ENCODE results near the gene MROH7. TPM values are rescaled to one million over a fixed set of nuclear protein-coding genes. Genes with fewer than 3 reads are reported as not detected.

Gene MROH7
- total RNA-seq, 1 donor from 2014 or later: 0.21 TPM

GRCh38 chr1:54619749-54620148 lies 21.8 kb upstream of the MROH7 start:
- H3K9me3 ChIP-seq (ENCODE audit: low read depth): no peaks in the 10 kb centered on the region
- H3K27me3 Mint-ChIP-seq (ENCODE audit: insufficient read depth, low read depth): peaks cover 6% of the 10 kb centered on the region
- no peak overlapping the region for H3K4me2 ChIP-seq
- peak; percentile 26 for DNase-seq (ENCODE audit: low spot score)
- H3F3A ChIP-seq (ENCODE audit: low read depth): no peaks in the 10 kb centered on the region
- no peak overlapping the region for H3K27ac Mint-ChIP-seq
- H3K4me1 ChIP-seq: peaks cover 5% of the 10 kb centered on the region
- no peak overlapping the region for H3K4me3 ChIP-seq
- H4K20me1 ChIP-seq (ENCODE audit: low read depth): no peaks in the 10 kb centered on the region
- no peak overlapping the region for H3K9ac ChIP-seq
- no peaks in the 10 kb centered on the region for H3K9me3 Mint-ChIP-seq
- TF ChIP-seq EZH2phosphoT487 (IDR thresholded peaks at IDR 0.05) (no peak), CTCF (IDR thresholded peaks at IDR 0.05) (no peak)
- no peak overlapping the region for H3K4me3 Mint-ChIP-seq
- H3K79me2 ChIP-seq (ENCODE audit: low read depth): no peaks in the 10 kb centered on the region
- H3K27ac ChIP-seq: no peak overlapping the region
- peak overlapping the region; percentile 42 for H2AFZ ChIP-seq (replicated peaks)
- H3K27me3 ChIP-seq: no peaks in the 10 kb centered on the region
- H3K36me3 ChIP-seq: no peaks in the 10 kb centered on the region
- peaks cover 23% of the 10 kb centered on the region for H3K4me1 Mint-ChIP-seq
- no peaks in the 10 kb centered on the region for H3K36me3 Mint-ChIP-seq

DNA sequence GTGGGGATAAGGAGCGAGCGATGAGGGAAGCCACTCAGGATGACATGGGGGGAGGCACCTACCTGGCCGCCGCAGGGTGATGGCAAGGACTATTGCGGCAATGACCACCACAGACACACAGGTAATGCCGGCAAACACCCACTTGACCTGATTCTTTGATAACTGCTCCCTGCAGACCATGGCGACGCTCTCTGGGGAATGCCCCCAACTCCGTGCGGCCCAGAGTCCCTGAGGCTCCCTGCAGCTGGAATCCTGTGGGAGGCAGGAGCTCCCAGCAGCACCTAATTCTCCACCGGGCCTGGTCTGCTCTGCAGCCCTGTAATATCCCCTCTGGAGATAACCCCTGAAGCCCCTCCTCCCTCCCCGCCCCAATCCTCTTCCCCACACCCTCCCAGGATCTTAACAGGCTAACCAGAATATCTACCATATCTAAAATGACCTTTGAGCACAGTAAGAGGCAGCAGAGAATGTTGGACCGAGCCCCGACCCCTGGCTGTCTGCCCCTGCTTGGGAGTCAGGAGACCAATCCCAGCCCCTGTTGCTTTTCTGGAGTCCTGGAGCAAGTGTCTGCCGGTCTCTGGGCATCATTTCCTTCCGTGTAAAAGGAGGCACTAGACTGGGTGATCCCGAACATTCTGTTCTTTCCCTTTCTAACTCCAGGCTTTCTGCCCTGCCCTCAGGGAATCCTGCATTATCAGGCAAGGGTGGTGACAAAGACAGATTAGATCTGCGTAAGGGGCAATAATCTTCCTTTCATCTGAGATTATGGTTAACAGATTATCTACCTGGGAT lies 18.2 kb upstream of the MROH7 start, which contains the start of gene FAM151A:
TSS of gene FAM151A (minus strand) at position 310 of the 792 bp plus-strand sequence. CDS start at position 180, 130 bp downstream.
- no peak within 1 kb of the TSS for H3K4me2 ChIP-seq
- no peak within 1 kb of the TSS for H3K4me3 ChIP-seq
- peaks cover 8% of the 10 kb centered on the region for H3K4me1 Mint-ChIP-seq

DNA sequence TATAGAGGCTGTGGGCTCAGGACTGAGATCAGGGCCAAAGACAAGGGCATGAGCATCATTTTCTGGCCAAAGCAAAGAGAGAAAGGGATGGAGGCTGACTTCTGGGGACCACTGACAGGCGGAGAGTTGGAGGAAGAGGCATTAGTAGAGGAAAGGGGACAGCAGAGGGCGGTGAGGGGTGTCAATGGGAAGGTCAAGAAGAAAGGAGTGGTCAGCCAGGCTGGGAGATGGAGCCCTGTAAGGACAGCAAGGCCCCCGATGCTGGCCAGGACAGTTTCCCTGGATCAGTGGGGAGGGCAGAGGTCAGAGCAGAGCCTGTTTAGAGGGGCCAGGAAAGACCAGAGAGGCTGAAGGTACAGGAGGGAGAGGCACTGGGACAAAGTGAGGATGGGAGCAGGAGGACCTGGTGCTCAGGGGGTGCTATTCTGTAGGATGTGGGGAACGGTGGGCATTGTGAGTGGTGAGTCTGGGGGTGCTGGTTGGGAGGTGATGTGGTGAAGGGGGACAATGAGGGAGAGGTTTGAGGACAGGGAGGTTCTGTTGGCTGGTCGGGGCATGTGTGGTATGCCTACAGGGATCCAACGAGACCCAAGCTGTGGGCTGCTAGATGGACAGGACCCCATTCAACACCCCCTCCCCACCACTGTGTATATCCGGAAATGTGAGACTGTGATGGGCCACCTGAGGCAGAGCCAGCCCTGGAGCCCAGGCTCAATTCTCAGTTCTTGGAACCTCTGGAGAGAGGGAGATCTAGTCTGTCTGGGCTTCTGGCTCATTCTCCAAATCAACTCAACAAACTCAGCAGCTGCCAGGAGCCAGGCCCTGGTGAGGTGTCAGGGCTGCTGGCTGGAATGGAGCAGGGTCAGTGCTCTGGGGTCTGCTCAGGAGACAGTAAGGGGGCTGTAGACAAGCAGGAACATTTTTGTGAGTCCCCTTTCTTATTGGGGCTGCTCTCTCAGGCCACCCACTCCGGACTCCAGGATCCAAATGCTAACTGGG lies 16.8 kb upstream of the MROH7 start:
- Histone ChIP-seq H3K4me2 (no peak overlapping the region), H3K9ac (no peak overlapping the region), H3K27ac (no peak overlapping the region), H3K27me3 (no peaks in the 10 kb centered on the region), H3K4me3 (no peak overlapping the region), H3K36me3 (no peaks in the 10 kb centered on the region), H3K4me1 (peaks cover 4% of the 10 kb centered on the region), H4K20me1 (ENCODE audit: low read depth) (no peaks in the 10 kb centered on the region), H3K79me2 (ENCODE audit: low read depth) (no peaks in the 10 kb centered on the region), H3F3A (ENCODE audit: low read depth) (no peaks in the 10 kb centered on the region), H3K9me3 (ENCODE audit: low read depth) (no peaks in the 10 kb centered on the region), H2AFZ (replicated peaks) (no peak overlapping the region)
- peaks cover 6% of the 10 kb centered on the region for H3K4me1 Mint-ChIP-seq
- DNase-seq (ENCODE audit: low spot score): no peak
- H3K27me3 Mint-ChIP-seq (ENCODE audit: insufficient read depth, low read depth): peaks cover 6% of the 10 kb centered on the region
- TF ChIP-seq EZH2 (IDR thresholded peaks at IDR 0.05) (no peak), EZH2phosphoT487 (IDR thresholded peaks at IDR 0.05) (no peak), CTCF (IDR thresholded peaks at IDR 0.05) (no peak)
- H3K9me3 Mint-ChIP-seq: no peaks in the 10 kb centered on the region
- no peaks in the 10 kb centered on the region for H3K36me3 Mint-ChIP-seq
- H3K27ac Mint-ChIP-seq: no peak overlapping the region
- H3K4me3 Mint-ChIP-seq: no peak overlapping the region

More for the DNA sequence above, 18.2 kb upstream of the MROH7 start, which contains the start of gene FAM151A:
- Mint-ChIP-seq H3K4me3 (no peak within 1 kb of the TSS), H3K36me3 (no peaks in the 10 kb centered on the region), H3K27ac (peak within 1 kb of the TSS; percentile 87), H3K9me3 (no peaks in the 10 kb centered on the region), H3K27me3 (ENCODE audit: insufficient read depth, low read depth) (peaks cover 6% of the 10 kb centered on the region)
- Histone ChIP-seq H3K27ac (no peak within 1 kb of the TSS), H3K9ac (no peak within 1 kb of the TSS), H3K9me3 (ENCODE audit: low read depth) (no peaks in the 10 kb centered on the region), H4K20me1 (ENCODE audit: low read depth) (no peaks in the 10 kb centered on the region), H3F3A (ENCODE audit: low read depth) (no peaks in the 10 kb centered on the region), H3K79me2 (ENCODE audit: low read depth) (no peaks in the 10 kb centered on the region), H3K4me1 (peaks cover 5% of the 10 kb centered on the region), H2AFZ (replicated peaks) (no peak within 1 kb of the TSS), H3K36me3 (no peaks in the 10 kb centered on the region), H3K27me3 (no peaks in the 10 kb centered on the region)
- DNase-seq (ENCODE audit: low spot score): no peak
- TF ChIP-seq EZH2 (IDR thresholded peaks at IDR 0.05) (no peak), EZH2phosphoT487 (IDR thresholded peaks at IDR 0.05) (no peak), CTCF (IDR thresholded peaks at IDR 0.05) (no peak)

Measured in neural progenitor cell (in vitro differentiated cells).